ENCODE results near the gene CSTPP1.
A peak's percentile ranks its signal among the peaks of the same experiment; 100 is the strongest.

CSTPP1 gene

DNA sequence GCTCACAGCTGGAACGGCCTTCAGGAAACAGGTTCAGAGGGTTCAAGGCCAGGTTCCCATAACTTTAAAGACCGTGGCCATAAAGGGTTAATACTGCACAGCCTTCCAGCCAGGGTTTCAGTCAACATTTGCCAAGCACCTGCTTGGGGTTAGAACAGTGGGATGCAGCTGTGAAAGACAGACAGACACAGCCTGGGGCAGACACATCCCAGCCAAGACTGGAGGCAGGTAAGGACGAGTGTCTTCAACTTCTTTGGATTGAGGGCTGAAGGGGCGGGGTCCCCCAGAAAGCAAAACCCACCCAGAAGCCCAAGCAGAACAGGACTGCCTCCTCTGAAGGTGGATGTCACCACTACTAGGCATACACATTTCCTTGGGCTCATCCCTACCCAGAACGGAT, 225.9 kb downstream of the CSTPP1 start:
- DNase-seq (ENCODE audit: low read depth): no peak

GRCh38 chr11:47163193-47163592, 226.6 kb downstream of the CSTPP1 start:
- DNase-seq (ENCODE audit: low read depth): no peak

DNA sequence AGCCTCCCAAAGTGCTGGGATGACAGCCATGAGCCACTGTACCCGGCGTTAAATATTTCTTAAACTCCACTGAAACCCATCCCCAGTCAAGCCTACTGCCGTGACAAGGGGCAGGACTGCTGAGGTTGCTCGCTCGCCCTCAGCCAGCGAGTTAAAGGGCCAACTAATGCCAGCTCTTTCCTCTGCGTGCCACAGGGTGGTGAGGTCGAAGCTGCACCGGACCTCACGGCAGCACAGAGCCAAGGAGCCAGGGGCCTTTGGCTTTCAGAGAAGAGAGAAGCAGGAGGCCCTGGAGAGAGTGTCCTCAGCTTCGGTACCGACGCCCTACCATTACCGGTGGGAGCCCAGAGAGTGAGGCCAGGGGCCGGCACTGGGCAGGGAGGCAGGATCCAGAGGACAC, 227.3 kb downstream of the CSTPP1 start:
- DNase-seq (ENCODE audit: low read depth): no peak

DNA sequence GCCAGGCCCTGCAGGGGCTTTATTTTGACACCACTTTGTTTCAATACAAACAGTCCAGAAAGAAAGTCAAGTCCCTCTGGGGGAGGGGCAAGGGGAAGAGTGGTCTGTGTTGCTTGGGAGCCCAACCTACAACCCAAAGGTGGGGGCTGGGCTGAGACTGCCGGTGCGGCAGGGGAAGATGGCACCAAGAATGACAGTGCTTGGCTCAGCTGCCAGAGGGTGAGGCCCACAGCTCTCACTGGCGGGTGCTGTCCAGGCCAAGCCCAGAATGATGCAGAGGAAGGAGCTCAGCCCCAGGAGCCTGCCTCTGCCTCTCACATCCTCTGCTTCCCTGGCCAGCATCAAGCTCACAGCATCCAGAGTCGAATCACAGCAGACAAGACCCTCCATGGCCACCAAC, 227.8 kb downstream of the CSTPP1 start:
- no peak for DNase-seq (ENCODE audit: low read depth)

- no peak for DNase-seq (ENCODE audit: low read depth)
These were observed 228.8 kb downstream of the CSTPP1 start for GRCh38 chr11:47165253-47165840.

DNA sequence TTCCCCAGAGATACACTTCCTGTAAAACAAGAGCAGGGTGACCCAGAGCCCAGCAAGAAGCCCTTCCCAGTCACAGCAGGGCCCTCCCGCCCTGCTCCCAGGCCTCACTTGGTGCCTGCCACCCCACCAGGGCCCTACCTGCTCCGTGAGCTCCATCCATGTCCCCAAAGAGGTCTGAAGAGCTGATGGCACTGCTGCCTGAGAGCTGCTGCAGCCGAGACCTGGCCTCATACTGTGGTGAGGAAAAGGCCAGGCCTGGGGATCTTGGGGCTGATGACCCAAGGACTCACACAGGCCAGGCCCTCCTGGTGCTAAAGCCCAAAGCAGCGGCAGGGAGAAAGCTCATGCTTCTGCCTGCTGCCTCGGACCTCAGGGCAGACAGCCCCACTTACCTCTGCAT, 229.8 kb downstream of the CSTPP1 start:
- no peak for DNase-seq (ENCODE audit: low read depth)

- DNase-seq (ENCODE audit: low read depth): no peak
These were observed 234.7 kb downstream of the CSTPP1 start for GRCh38 chr11:47171061-47171838.

GRCh38 chr11:47171856-47172255, 235.3 kb downstream of the CSTPP1 start:
- no peak for DNase-seq (ENCODE audit: low read depth)

DNA sequence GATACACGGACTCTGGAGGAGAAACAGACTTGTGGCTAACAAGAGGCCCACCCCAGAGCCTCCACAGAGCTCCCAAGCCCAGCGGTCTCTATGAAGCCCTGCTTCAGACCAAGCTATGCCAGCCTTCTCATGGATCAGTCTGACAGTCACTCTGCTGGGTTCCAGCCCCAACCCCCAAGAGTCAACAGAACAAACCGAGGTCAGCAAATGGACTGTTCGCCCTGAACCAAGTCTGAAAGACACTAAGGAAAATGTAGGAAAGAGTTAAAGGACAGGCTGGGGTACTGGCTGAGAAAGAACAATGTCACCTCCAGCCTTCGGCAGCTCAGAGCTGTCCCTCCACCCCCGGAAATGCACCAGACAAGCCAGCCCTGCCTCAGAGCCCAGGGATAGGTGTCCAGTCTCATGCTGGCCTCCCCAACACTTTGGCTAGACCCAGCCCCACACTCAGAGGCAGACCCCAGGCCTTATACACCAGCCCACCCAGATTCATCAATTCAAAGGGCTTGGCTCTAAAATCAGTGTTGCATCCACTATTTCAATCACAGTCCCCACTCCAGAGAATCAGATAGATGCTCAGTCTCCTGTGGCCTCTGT, 236.3 kb downstream of the CSTPP1 start:
- DNase-seq (ENCODE audit: low read depth): no peak

- DNase-seq (ENCODE audit: low read depth): no peak
These were observed 239.3 kb downstream of the CSTPP1 start for GRCh38 chr11:47175746-47176327.

- DNase-seq (ENCODE audit: low read depth): peak; percentile 92
These were observed 240.0 kb downstream of the CSTPP1 start, which contains the start of gene ARFGAP2 for GRCh38 chr11:47176328-47177228. Gene ARFGAP2 (minus strand): TSS chr11:47176879. CDS start chr11:47176853, 26 bp downstream.

DNA sequence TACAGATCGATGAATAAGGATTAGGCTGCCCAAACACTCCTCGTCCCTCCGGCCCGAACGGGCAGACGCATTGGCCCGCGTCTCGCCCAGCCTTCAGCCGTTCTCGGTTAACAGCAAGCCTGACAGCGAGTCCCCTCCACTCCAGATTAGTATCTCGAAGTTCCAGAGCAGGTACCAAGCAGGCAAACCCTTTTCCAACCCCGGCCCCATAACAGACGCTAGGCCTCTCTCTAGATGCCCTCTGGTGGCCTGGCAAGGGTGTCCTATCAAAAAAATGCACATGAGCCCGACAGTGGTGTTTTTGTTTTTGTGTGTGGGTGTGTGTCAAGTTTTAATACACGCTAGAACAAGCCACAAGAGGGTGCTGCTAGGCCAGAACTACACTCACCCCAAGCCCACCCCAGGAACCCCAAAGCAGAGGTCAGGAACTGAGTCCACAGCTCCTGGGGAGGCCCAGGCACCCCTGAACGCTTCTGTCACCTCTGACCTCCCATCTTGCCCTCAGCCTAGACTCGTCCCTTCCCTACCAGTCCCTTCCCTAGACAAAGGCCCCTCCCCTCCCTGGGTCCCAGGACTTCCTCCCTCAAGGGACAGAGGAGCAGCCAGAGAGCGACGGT, 240.8 kb downstream of the CSTPP1 start:
- DNase-seq (ENCODE audit: low read depth): peak; percentile 58

- DNase-seq (ENCODE audit: low read depth): no peak
These were observed 241.3 kb downstream of the CSTPP1 start for GRCh38 chr11:47177846-47178245.

DNA sequence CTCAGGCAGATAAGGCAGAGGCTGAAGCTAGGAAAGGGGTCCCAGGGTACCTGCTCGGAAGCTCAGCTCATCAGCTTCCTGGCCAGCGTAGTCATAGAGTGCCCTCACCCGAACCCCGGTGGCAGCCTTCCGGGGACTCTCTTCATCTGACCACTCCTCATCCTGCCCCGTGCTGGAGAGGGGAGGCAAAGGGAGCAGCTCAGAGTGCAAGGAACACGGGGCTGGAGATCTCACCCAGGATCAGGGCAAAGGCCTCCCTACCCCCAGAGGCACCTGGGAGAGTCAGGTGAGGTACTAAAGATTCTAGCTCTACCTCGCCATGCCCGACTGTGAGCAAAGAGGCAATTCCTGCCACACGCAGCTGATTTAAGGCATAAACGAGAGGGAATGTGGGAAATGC, 241.8 kb downstream of the CSTPP1 start:
- no peak for DNase-seq (ENCODE audit: low read depth)

DNA sequence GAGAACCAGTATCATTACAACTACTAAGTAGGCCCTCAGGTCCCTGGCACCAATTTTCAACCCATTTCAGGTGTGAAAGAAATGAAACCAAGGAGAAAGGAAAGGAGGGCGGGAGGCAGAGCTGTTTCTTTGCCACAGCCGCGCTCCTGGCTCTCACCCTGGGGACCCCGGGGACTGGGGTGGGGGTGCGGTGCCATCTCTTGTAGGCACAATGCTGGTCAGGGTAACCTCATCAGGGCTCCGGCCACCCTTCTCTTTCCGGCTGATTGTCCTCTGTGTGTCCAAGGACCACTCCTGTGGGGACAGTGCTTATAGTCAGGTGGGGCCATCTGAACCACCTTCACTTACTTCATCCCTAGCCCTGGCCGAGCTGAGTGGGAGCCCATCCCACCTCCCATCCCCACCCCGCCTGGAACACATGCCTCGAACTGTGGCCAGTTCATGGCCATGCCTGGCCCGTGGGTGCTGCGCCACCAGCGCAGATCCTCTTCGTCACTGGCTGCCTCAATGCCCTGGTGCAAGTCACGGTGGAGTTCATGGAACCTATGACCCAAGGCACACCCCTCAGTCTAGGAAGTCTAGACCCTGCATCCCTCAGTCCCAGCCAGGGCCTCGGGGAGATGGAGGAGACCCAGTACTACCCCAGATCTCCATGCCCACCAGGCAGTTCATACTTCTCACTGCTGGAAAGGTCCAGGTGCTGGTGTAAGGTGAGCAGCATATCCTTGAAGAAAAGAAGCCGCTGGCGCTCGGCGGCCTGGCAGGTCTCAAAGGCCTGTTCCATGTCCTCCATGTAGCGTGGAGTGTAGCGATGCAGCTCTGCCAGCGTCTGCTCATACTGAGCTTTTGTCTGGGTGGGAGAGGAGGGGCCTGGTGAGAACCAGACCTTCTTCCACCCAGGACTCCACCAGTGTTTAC, 242.4 kb downstream of the CSTPP1 start:
- DNase-seq (ENCODE audit: low read depth): no peak

GRCh38 chr11:47179655-47179991, 243.1 kb downstream of the CSTPP1 start:
- no peak for DNase-seq (ENCODE audit: low read depth)

GRCh38 chr11:47180006-47180787, 243.6 kb downstream of the CSTPP1 start:
- DNase-seq (ENCODE audit: low read depth): no peak

GRCh38 chr11:47181271-47181670, 244.7 kb downstream of the CSTPP1 start:
- DNase-seq (ENCODE audit: low read depth): no peak

DNA sequence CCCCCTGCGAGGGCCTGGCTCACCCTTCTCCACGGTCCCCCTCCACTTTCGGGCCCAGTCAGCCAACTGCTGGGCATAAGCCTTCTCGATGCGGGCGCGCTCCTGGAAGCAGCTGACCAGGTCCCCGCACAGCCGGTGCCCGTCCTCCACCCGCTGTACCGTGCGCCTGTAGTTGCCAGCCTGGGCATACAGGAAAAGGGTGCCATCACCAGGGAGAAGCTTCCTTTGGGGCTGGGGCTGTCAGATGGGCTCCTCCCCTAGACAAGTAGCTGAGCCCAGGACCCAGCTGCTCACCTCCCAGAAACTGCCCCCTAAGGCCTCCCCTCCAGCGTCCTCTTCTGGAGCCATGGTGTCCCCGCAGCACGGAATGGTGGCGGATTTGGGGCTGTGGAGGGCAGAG, 245.8 kb downstream of the CSTPP1 start:
- no peak for DNase-seq (ENCODE audit: low read depth)

Data from activated T-cell treated with anti-CD3 and anti-CD28 coated beads for 1 hour (primary cell).